ENCODE results near the gene CABLES1. TPM values are rescaled to one million over a fixed set of nuclear protein-coding genes. Genes with fewer than 3 reads are reported as not detected.

The CABLES1 gene
- total and polyA plus RNA-seq, 9 donors, result 3.7 to 8.6 (median 6.2) TPM

GRCh38 chr18:23248826-23249225 is 113.5 kb downstream of the CABLES1 start:
- Histone ChIP-seq H3K9me3 (replicated peaks; ENCODE audit: control insufficient read depth, low read depth, low read length) (peaks cover 7% of the 10 kb centered on the region), H3K27ac (ENCODE audit: low read length) (no peak overlapping the region), H3K4me1 (ENCODE audit: control insufficient read depth, insufficient read depth, low read length) (peaks cover 27% of the 10 kb centered on the region), H3K4me3 (ENCODE audit: low read length) (no peak overlapping the region), H3K36me3 (ENCODE audit: control insufficient read depth, insufficient read depth, low read length) (peaks cover 18% of the 10 kb centered on the region), H3K27me3 (ENCODE audit: control insufficient read depth, insufficient read depth, low read length) (no peaks in the 10 kb centered on the region)
- WGBS (ENCODE audit: insufficient coverage), result 80% methylated on average over 2 of the region's 2 CpGs
- DNase-seq, result no peak

GRCh38 chr18:23249348-23249747 is 114.1 kb downstream of the CABLES1 start:
- 86% methylated on average over 7 of the region's 7 CpGs for WGBS (ENCODE audit: insufficient coverage)

GRCh38 chr18:23250893-23251656 is 115.8 kb downstream of the CABLES1 start:
- no peak for DNase-seq
- H3K27ac ChIP-seq (ENCODE audit: low read length), result no peak overlapping the region

More at GRCh38 chr18:23249348-23249747, 114.1 kb downstream of the CABLES1 start:
- H3K9me3 ChIP-seq (replicated peaks; ENCODE audit: control insufficient read depth, low read depth, low read length), result peaks cover 7% of the 10 kb centered on the region
- no peak overlapping the region for H3K27ac ChIP-seq (ENCODE audit: low read length)
- DNase-seq, result no peak
- H3K4me3 ChIP-seq (ENCODE audit: low read length), result no peak overlapping the region
- peaks cover 22% of the 10 kb centered on the region for H3K4me1 ChIP-seq (ENCODE audit: control insufficient read depth, insufficient read depth, low read length)
- no peaks in the 10 kb centered on the region for H3K27me3 ChIP-seq (ENCODE audit: control insufficient read depth, insufficient read depth, low read length)
- peaks cover 22% of the 10 kb centered on the region for H3K36me3 ChIP-seq (ENCODE audit: control insufficient read depth, insufficient read depth, low read length)

GRCh38 chr18:23253630-23254029 is 118.3 kb downstream of the CABLES1 start:
- peaks cover 2% of the 10 kb centered on the region for H3K4me1 ChIP-seq (ENCODE audit: control insufficient read depth, insufficient read depth, low read length)
- no peak overlapping the region for H3K4me3 ChIP-seq (ENCODE audit: low read length)
- H3K9me3 ChIP-seq (replicated peaks; ENCODE audit: control insufficient read depth, low read depth, low read length), result peaks cover 7% of the 10 kb centered on the region
- WGBS (ENCODE audit: insufficient coverage), result 93% methylated on average over 12 of the region's 12 CpGs
- peaks cover 31% of the 10 kb centered on the region for H3K36me3 ChIP-seq (ENCODE audit: control insufficient read depth, insufficient read depth, low read length)
- no peak overlapping the region for H3K27ac ChIP-seq (ENCODE audit: low read length)
- no peak for DNase-seq
- no peaks in the 10 kb centered on the region for H3K27me3 ChIP-seq (ENCODE audit: control insufficient read depth, insufficient read depth, low read length)

More at GRCh38 chr18:23250893-23251656, 115.8 kb downstream of the CABLES1 start:
- H3K36me3 ChIP-seq (ENCODE audit: control insufficient read depth, insufficient read depth, low read length), result peaks cover 23% of the 10 kb centered on the region
- no peaks in the 10 kb centered on the region for H3K27me3 ChIP-seq (ENCODE audit: control insufficient read depth, insufficient read depth, low read length)
- peaks cover 7% of the 10 kb centered on the region for H3K9me3 ChIP-seq (replicated peaks; ENCODE audit: control insufficient read depth, low read depth, low read length)
- H3K4me1 ChIP-seq (ENCODE audit: control insufficient read depth, insufficient read depth, low read length), result peaks cover 7% of the 10 kb centered on the region
- WGBS (ENCODE audit: insufficient coverage), result 88% methylated on average over 11 of the region's 13 CpGs
- H3K4me3 ChIP-seq (ENCODE audit: low read length), result no peak overlapping the region

GRCh38 chr18:23257137-23257536 is 121.9 kb downstream of the CABLES1 start:
- Histone ChIP-seq H3K27me3 (ENCODE audit: control insufficient read depth, insufficient read depth, low read length) (no peaks in the 10 kb centered on the region), H3K4me1 (ENCODE audit: control insufficient read depth, insufficient read depth, low read length) (peaks cover 24% of the 10 kb centered on the region), H3K27ac (ENCODE audit: low read length) (no peak overlapping the region), H3K4me3 (ENCODE audit: low read length) (no peak overlapping the region), H3K9me3 (replicated peaks; ENCODE audit: control insufficient read depth, low read depth, low read length) (no peaks in the 10 kb centered on the region), H3K36me3 (ENCODE audit: control insufficient read depth, insufficient read depth, low read length) (peaks cover 28% of the 10 kb centered on the region)
- WGBS (ENCODE audit: insufficient coverage), result 93% methylated on average over 4 of the region's 9 CpGs
- DNase-seq, result no peak

GRCh38 chr18:23257686-23258565 is 122.6 kb downstream of the CABLES1 start:
- Histone ChIP-seq H3K9me3 (replicated peaks; ENCODE audit: control insufficient read depth, low read depth, low read length) (no peaks in the 10 kb centered on the region), H3K36me3 (ENCODE audit: control insufficient read depth, insufficient read depth, low read length) (peaks cover 23% of the 10 kb centered on the region), H3K4me1 (ENCODE audit: control insufficient read depth, insufficient read depth, low read length) (peaks cover 24% of the 10 kb centered on the region), H3K27me3 (ENCODE audit: control insufficient read depth, insufficient read depth, low read length) (no peaks in the 10 kb centered on the region), H3K27ac (ENCODE audit: low read length) (no peak overlapping the region), H3K4me3 (ENCODE audit: low read length) (no peak overlapping the region)
- 74% methylated on average over 16 of the region's 25 CpGs for WGBS (ENCODE audit: insufficient coverage)
- no peak for DNase-seq

GRCh38 chr18:23258566-23259469 is 123.5 kb downstream of the CABLES1 start:
- H3K36me3 ChIP-seq (ENCODE audit: control insufficient read depth, insufficient read depth, low read length), result peaks cover 17% of the 10 kb centered on the region
- H3K4me3 ChIP-seq (ENCODE audit: low read length), result no peak overlapping the region
- no peak overlapping the region for H3K27ac ChIP-seq (ENCODE audit: low read length)
- no peak for DNase-seq
- 78% methylated on average over 10 of the region's 15 CpGs for WGBS (ENCODE audit: insufficient coverage)
- H3K4me1 ChIP-seq (ENCODE audit: control insufficient read depth, insufficient read depth, low read length), result peaks cover 28% of the 10 kb centered on the region
- no peaks in the 10 kb centered on the region for H3K27me3 ChIP-seq (ENCODE audit: control insufficient read depth, insufficient read depth, low read length)
- H3K9me3 ChIP-seq (replicated peaks; ENCODE audit: control insufficient read depth, low read depth, low read length), result no peaks in the 10 kb centered on the region

GRCh38 chr18:23259701-23260681 is 124.7 kb downstream of the CABLES1 start:
- peak; percentile 85 for DNase-seq
- no peaks in the 10 kb centered on the region for H3K9me3 ChIP-seq (replicated peaks; ENCODE audit: control insufficient read depth, low read depth, low read length)
- H3K4me1 ChIP-seq (ENCODE audit: control insufficient read depth, insufficient read depth, low read length), result peaks cover 31% of the 10 kb centered on the region
- H3K4me3 ChIP-seq (ENCODE audit: low read length), result no peak overlapping the region
- peak overlapping the region; percentile 78 for H3K27ac ChIP-seq (ENCODE audit: low read length)
- 19% methylated on average over 17 of the region's 21 CpGs for WGBS (ENCODE audit: insufficient coverage)
- peaks cover 8% of the 10 kb centered on the region for H3K36me3 ChIP-seq (ENCODE audit: control insufficient read depth, insufficient read depth, low read length)
- H3K27me3 ChIP-seq (ENCODE audit: control insufficient read depth, insufficient read depth, low read length), result no peaks in the 10 kb centered on the region

Data from muscle of leg (tissue), 11 donors.